NCI-H187 (cell line): ENCODE data around the gene LINC00632.
"Not testable (repeated sequence)": the region's sequence is repeated elsewhere in the genome, so short reads cannot be mapped to it uniquely, and the experiment has no call there.

Experiments
- DNase-seq, 2 experiments: peaks; one replicate each; lab custom pipeline; 2025; lab: John Stamatoyannopoulos, UW

LINC00632 gene

DNA sequence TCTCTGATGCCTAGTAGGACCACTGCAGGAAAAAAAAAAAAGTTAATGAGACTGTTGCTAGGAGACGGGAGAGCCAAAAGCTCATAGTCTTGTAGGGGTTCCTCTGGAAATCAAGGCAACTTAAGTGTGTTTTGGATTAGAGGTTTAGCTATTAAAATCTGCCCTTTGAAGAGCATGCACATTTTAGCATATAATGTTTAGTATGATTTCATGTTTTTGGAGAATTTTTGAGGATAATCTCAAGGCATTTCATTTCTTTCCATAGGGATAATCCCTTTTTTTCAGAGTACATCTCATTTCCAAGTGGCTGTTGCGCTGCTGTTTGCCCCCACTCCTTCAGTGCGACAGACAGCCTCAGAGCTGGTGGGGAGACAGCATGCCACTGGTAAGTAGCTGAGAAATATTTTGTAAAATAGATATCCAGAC is at the start of gene LINC00632:
LINC00632 (plus strand) TSS at position 339 of the 426 bp plus-strand sequence.
- no peak for DNase-seq

- no peak for DNase-seq
Observed at GRCh38 chrX:140661643-140662042, 47.9 kb upstream of the LINC00632 start.

- DNase-seq: no peak
Observed at GRCh38 chrX:140664939-140665338, 44.6 kb upstream of the LINC00632 start.

GRCh38 chrX:140672840-140673731 is 36.5 kb upstream of the LINC00632 start:
- no peak for DNase-seq

- no peak for DNase-seq
Observed at GRCh38 chrX:140687706-140688105, 21.9 kb upstream of the LINC00632 start.

DNA sequence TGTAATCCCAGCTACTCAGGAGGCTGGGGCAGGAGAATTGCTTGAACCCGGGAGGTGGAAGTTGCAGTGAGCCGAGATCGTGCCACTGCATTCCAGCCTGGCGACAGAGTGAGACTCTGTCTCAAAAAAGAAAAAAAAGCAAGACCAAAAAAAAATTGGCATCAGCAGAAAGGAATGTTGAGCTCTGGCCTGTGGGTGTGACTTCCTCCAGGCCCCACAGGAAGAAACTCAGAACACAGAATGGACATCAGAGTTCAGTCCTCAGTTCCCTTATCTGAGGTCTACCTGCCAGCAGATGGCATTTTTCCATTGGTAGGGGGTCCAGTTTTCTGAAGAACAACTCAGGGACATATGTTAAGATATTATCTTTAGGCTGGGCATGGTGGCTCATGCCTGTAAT is 18.0 kb upstream of the LINC00632 start:
- not testable (repeated sequence) for DNase-seq

DNA sequence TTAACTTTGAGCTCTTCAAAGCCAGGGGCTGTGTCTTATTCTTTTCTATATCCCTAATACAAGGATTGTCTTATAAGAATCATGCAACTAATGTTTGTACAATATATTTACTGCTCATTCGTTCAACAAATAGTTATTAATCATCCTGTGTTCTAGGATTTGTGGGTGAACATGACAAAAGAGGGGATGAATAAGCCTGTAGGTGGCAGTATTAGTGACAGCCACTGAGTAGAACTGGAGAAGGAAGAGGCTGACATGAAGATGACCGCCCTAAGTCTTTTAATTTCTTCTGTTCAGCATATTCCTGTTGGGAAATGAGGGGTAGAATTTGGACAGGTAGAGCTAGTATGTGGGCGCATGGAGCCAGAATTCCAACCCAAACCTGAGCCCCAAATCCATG is 11.9 kb upstream of the LINC00632 start:
- no peak for DNase-seq

GRCh38 chrX:140701480-140701879 is 8.1 kb upstream of the LINC00632 start:
- no peak for DNase-seq

- DNase-seq: no peak
Observed at GRCh38 chrX:140710710-140711109, 1.2 kb downstream of the LINC00632 start.

DNA sequence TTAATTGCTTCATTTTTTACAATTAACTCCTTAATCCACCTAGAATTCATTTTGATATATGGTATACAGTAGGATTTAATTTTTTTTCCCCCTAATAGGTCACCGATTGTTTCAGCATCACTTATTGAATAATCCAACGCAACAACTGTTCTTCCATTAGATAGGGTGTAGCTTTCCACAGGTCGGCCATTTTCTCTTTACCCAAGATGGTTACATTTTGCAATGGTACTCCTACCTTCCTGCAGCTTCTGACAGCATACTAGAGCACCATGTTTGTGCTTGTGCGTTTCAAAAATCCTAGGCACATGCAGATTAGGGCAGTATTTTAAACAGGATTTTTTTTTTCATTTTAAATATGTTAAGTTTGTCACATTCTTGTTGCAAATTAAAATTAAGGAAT is 2.3 kb downstream of the LINC00632 start:
- no peak for DNase-seq

GRCh38 chrX:140712413-140713173 is 3.0 kb downstream of the LINC00632 start:
- DNase-seq: no peak

DNA sequence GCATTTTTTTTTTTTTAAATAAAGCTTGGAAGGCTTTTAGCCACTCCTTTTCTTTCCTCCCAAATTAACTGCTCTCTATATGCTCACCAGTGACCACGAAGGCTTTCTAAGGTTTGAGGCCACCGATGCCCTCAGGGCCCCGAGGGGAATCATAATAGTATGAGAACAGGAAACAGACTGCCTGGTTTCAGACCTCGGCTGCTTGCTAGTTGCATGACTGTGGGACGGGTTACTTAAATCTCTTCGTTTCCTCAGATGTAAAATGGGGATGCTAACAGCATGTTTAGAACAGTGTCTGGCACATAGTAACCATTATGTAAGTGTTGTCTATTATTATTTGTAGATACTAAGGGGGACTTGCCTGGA is 3.6 kb downstream of the LINC00632 start:
- DNase-seq: no peak

DNA sequence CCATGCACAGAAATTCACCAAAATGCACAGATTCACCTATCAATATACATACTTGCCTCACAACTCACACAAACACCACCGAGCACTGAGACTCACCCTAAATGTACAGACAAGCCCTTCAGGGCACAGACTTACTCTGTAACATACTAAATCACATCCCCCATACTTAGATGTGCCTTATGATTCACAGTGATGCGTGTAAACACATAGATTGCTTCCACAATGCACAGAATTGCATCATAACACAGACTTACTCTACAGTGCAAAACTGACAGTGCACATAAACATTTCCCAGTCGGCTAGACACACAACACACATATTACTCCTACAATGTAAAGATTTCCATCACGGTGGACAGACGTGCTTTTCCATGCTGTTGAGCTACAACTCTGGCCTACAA is 6.2 kb downstream of the LINC00632 start:
- no peak for DNase-seq

DNA sequence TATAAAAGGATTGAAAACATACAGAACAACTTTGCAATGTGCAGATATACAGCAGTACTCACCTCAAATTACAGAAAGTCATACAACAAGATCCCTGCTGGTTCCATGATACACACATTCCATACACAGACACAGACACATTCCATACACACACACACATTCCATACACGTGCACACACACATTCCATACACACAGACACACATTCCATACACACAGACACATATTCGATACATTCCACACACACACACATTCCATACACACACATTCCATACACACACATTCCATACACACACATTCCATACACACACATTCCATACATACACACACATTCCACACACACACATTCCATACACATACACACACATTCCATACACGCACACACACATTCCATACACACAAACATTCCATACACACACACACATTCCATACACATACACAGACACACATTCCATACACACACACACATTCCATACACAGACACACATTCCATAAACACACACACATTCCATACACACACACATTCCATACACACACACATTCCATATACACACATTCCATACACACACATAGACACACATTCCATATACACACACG is 13.7 kb downstream of the LINC00632 start:
- DNase-seq: no peak

GRCh38 chrX:140724309-140724708 is 14.8 kb downstream of the LINC00632 start:
- no peak for DNase-seq

DNA sequence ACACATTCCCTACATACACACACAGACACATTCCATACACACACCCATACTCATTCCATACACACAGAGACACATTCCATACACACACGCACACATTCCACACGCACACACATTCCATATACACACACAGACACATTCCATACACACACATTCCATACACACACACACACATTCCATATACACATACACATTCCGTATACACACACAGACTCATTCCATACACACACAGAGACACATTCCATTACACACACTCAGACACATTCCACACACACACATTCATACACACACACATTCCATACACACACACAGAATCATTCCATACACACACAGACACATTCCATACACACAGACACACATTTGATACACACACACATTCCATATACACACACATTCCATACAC is 15.2 kb downstream of the LINC00632 start:
- DNase-seq: no peak

GRCh38 chrX:140725500-140725899 is 15.9 kb downstream of the LINC00632 start:
- no peak for DNase-seq

DNA sequence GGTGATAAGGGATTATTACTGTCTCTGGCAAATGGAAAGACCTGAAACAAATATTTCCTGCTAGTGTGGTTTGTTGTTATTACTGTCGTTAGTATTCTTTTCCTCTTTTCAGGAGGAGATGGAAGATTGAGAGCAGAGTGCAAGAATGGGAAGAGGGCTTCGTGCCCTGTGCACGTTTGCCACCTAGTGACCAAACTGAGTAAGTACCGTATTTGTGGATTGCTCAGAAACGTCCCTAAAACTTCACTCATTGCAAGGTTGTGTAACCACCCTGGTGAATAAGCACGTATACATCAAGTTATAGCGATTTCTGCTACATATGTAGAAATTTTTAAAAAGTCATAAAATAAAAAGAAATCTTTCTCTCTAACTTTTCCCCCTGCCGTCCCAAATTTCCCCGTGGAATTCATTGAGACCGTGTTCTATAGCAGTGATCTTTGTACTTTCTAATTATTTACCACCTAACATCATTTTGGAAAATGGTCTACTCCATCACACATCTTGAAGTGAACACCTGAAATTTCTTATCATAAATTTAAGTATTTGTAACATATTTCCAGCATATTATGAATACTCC is 24.3 kb downstream of the LINC00632 start:
- no peak for DNase-seq

GRCh38 chrX:140744085-140744484 is 34.5 kb downstream of the LINC00632 start:
- DNase-seq: no peak

- DNase-seq: no peak
Observed at GRCh38 chrX:140756941-140757340, 47.4 kb downstream of the LINC00632 start.

GRCh38 chrX:140762061-140762460 is 52.5 kb downstream of the LINC00632 start:
- DNase-seq: no peak

GRCh38 chrX:140764401-140764919 is 54.9 kb downstream of the LINC00632 start:
- DNase-seq: no peak
